Hepatocyte (in vitro differentiated cells): ENCODE data around the gene WDR45. TPM values are rescaled to one million over a fixed set of nuclear protein-coding genes. Genes with fewer than 3 reads are reported as not detected.

ENCODE experiments used
- DNase-seq: peaks from one replicate; pipeline ENCODE4 v3.0.0-alpha.2; 2016; ENCODE audit warnings: low spot score
- H2AFZ ChIP-seq: fragments of 200-600 bp; sonication (generic); 2 replicates; pipeline ENCODE4 v1.6.0; 2016; ENCODE audit warnings: antibody characterized with exemption, mild to moderate bottlenecking
- H3K27ac ChIP-seq: fragments of 200-600 bp; sonication (generic); 2 replicates; pipeline ENCODE4 v1.5.1; 2016; ENCODE audit warnings: mild to moderate bottlenecking
- H3K27me3 ChIP-seq: fragments of 200-600 bp; sonication (generic); 2 replicates; pipeline ENCODE4 v1.6.1; 2016
- H3K36me3 ChIP-seq: fragments of 200-600 bp; sonication (generic); replicated peaks from 2 replicates; pipeline ENCODE4 v1.5.1; 2016; ENCODE audit warnings: low read depth; ENCODE audit not compliant: insufficient read depth
- H3K4me1 ChIP-seq: fragments of 200-600 bp; sonication (generic); 2 replicates; pipeline ENCODE4 v1.5.1; 2016; ENCODE audit warnings: mild to moderate bottlenecking, moderate library complexity; ENCODE audit not compliant: insufficient read depth
- H3K4me2 ChIP-seq: fragments of 200-600 bp; sonication (generic); 2 replicates; pipeline ENCODE4 v1.6.0; 2016
- H3K4me3 ChIP-seq: fragments of 200-600 bp; sonication (generic); 2 replicates; pipeline ENCODE4 v1.5.1; 2016; ENCODE audit warnings: mild to moderate bottlenecking
- H3K79me2 ChIP-seq: fragments of 200-600 bp; sonication (generic); 2 replicates; pipeline ENCODE4 v1.6.0; 2017; ENCODE audit warnings: mild to moderate bottlenecking
- H3K9me2 ChIP-seq: fragments of 200-600 bp; sonication (generic); replicated peaks from 2 replicates; pipeline ENCODE4 v1.6.0; 2017; ENCODE audit warnings: mild to moderate bottlenecking; ENCODE audit not compliant: insufficient read depth
- H3K9me3 ChIP-seq: fragments of 200-600 bp; sonication (generic); 2 replicates; pipeline ENCODE4 v1.5.1; 2016; ENCODE audit warnings: low read depth, mild to moderate bottlenecking
- H4K20me1 ChIP-seq: fragments of 200-600 bp; sonication (generic); 2 replicates; pipeline ENCODE4 v1.6.0; 2016; ENCODE audit warnings: mild to moderate bottlenecking; ENCODE audit not compliant: insufficient read depth, poor library complexity, severe bottlenecking
- EZH2 ChIP-seq: fragments of 200-600 bp; sonication (generic); IDR thresholded peaks from 2 replicates; pipeline ENCODE4 v1.6.1; 2016; ENCODE audit warnings: antibody characterized with exemption, mild to moderate bottlenecking, borderline replicate concordance
- EZH2phosphoT487 ChIP-seq: fragments of 200-600 bp; sonication (generic); IDR thresholded peaks from one replicate; pipeline ENCODE4 v1.6.1; 2018; ENCODE audit warnings: antibody characterized with exemption, mild to moderate bottlenecking, low read depth, moderate library complexity; ENCODE audit not compliant: unreplicated experiment, severe bottlenecking
- WGBS: methylation state at CpG from one replicate; pipeline ENCODE4 v1.1.6; 2016; ENCODE audit warnings: low lambda C conversion rate; ENCODE audit errors: missing lambda C conversion rate; 5-methylcytosine and 5-hydroxymethylcytosine counted together
- polyA plus RNA-seq: library from polyadenylated mRNA; unstranded; fragments of >200 nt; fragmentation: Nextera tagmentation; extraction: Ambion mirVana; gene quantifications from 2 replicates; pipeline ENCODE4 v1.2.1, GENCODE V29; 2016
- total RNA-seq: library from RNA; depleted of rRNA; stranded (reverse); fragments of >200 nt; gene quantifications from 2 replicates; pipeline ENCODE4 v1.2.3, GENCODE V29; 2014
- TF ChIP-seq, protein P1 (sequence below): fragments of 200-600 bp; sonication (generic); IDR thresholded peaks from 2 replicates; pipeline ENCODE4 v1.5.1; 2016; ENCODE audit warnings: antibody characterized with exemption, mild to moderate bottlenecking; ENCODE audit not compliant: poor library complexity

The WDR45 gene
- total and polyA plus RNA-seq, 2 experiments from 2014 or later: 59.6 to 67.7 TPM

DNA sequence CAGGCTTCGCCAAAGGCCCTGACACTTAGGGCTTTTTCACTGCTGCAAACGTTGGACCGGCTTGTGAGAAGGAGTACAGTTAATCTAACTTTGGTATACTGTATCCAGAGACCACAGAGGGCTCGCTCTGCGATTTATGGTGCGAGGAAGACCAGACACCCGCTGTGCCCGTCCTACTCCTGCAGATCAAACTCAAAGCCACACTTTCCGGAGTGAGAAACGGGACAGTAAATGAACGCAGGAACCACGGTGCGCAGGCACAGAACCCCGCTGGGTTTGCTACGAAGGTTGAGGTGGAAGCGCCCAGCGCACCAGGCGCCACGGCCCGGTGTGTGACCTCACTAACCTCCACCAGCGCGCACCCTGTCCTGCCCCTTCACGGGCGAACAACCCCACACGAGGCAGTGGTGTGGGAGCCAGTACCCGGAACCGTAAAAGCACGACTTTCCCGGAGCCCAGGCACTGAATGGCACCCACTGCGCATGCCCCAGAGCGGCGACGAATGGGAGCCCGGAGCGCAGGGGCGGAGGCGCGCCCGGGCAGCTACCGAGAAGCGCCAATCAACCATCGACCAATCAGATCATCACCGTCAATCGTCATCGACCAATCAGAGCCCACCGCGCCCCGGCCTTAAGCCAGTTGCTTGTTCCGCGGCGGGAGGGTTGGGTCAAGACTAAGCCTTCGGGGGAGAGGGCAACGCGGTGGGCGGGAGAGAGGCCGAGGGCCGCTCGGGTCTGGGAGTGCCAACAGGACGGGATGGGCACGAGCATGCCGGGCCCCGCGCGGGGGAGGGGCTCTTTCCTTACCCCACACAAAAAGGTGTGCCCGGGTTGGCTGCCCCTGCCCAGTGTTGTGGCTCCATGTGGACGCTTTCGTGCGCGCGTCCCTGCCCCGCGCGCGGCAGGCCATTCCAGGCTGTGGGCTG is 21.3 kb upstream of the WDR45 start:
- Histone ChIP-seq H4K20me1 (no peaks in the 10 kb centered on the region), H3K27ac (peak overlapping the region; percentile 32), H3K27me3 (no peaks in the 10 kb centered on the region), H3K36me3 (no peaks in the 10 kb centered on the region), H3K9me2 (no peaks in the 10 kb centered on the region), H3K9me3 (no peaks in the 10 kb centered on the region), H3K79me2 (no peaks in the 10 kb centered on the region), H3K4me3 (peak overlapping the region; percentile 27), H3K4me2 (peak overlapping the region; percentile 77), H3K4me1 (no peaks in the 10 kb centered on the region), H2AFZ (peak overlapping the region; percentile 36)
- TF ChIP-seq, protein P1, sequence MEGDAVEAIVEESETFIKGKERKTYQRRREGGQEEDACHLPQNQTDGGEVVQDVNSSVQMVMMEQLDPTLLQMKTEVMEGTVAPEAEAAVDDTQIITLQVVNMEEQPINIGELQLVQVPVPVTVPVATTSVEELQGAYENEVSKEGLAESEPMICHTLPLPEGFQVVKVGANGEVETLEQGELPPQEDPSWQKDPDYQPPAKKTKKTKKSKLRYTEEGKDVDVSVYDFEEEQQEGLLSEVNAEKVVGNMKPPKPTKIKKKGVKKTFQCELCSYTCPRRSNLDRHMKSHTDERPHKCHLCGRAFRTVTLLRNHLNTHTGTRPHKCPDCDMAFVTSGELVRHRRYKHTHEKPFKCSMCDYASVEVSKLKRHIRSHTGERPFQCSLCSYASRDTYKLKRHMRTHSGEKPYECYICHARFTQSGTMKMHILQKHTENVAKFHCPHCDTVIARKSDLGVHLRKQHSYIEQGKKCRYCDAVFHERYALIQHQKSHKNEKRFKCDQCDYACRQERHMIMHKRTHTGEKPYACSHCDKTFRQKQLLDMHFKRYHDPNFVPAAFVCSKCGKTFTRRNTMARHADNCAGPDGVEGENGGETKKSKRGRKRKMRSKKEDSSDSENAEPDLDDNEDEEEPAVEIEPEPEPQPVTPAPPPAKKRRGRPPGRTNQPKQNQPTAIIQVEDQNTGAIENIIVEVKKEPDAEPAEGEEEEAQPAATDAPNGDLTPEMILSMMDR: no peak
- TF ChIP-seq EZH2phosphoT487 (no peak), EZH2 (no peak)
- DNase-seq: peak; percentile 93
- 46% methylated on average over 64 of the region's 74 CpGs for WGBS

DNA sequence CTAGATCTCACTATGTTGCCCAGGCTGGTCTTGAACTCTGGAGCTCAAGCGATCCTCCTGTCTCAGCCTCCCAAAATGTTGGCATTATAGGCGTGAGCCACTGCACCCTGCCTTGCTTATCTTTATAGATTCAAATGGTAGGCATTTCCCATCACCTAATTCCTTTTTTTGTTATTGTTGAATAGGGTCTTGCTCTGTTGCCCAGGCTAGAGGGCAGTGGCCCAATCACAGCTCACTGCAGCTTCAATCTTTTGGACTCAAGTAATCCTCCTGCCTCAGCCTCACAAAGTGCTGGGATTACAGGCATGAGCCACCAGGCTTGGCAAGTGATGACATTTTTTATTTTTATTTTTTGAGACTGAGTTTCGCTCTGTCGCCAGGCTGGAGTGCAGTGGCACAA is 16.7 kb upstream of the WDR45 start:
- Histone ChIP-seq H2AFZ (no peak overlapping the region), H3K27me3 (no peaks in the 10 kb centered on the region), H4K20me1 (no peaks in the 10 kb centered on the region), H3K79me2 (no peaks in the 10 kb centered on the region), H3K27ac (no peak overlapping the region), H3K9me2 (no peaks in the 10 kb centered on the region), H3K9me3 (no peaks in the 10 kb centered on the region), H3K4me1 (no peaks in the 10 kb centered on the region), H3K36me3 (no peaks in the 10 kb centered on the region), H3K4me3 (no peak overlapping the region), H3K4me2 (no peak overlapping the region)
- TF ChIP-seq EZH2phosphoT487 (no peak), EZH2 (no peak)
- TF ChIP-seq, protein P1: no peak
- 93% methylated on average over 4 of the region's 4 CpGs for WGBS
- no peak for DNase-seq

DNA sequence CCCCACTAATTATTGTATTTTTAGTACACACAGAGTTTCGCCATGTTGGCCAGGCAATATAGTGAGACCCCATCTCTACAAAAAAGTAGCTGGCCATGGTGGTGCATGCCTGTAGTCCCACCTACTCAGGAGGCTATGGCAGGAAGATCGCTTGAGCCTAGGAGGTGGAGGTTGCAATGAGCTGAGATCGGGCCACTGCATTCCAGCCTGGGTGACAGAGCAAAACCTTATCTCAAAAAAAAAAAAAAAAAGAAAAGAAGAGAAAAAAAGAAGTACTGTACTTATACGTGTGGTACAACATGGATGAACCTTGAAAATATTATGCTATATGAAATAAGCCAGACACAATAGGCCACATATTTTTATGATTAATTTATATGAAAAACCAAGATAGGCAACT is 9.9 kb upstream of the WDR45 start:
- no peak overlapping the region for H3K27ac ChIP-seq
- no peaks in the 10 kb centered on the region for H3K9me2 ChIP-seq
- H3K27me3 ChIP-seq: no peaks in the 10 kb centered on the region
- WGBS: 83% methylated on average over 4 of the region's 4 CpGs
- H3K4me3 ChIP-seq: no peak overlapping the region
- H3K79me2 ChIP-seq: no peaks in the 10 kb centered on the region
- H4K20me1 ChIP-seq: no peaks in the 10 kb centered on the region
- H3K4me1 ChIP-seq: no peaks in the 10 kb centered on the region
- no peaks in the 10 kb centered on the region for H3K9me3 ChIP-seq
- H3K36me3 ChIP-seq: no peaks in the 10 kb centered on the region
- DNase-seq: no peak
- no peak overlapping the region for H3K4me2 ChIP-seq
- TF ChIP-seq, protein P1: no peak
- TF ChIP-seq EZH2phosphoT487 (no peak), EZH2 (no peak)
- no peak overlapping the region for H2AFZ ChIP-seq
